ENCODE data around the gene WDR6.

WDR6 gene

GRCh38 chr3:48979451-48979850, 27.7 kb upstream of the WDR6 start:
- DNase-seq: no peak
- Histone ChIP-seq H4K20me1 (ENCODE audit: insufficient read depth, low read length) (0 out of 2 replicates have a peak, but pooled peaks cover 2% of the 10 kb centered on the region), H3K79me2 (ENCODE audit: insufficient read depth, low read length) (no peaks in the 10 kb centered on the region), H3K9me3 (ENCODE audit: insufficient read depth, low read length, severe bottlenecking) (no peaks in the 10 kb centered on the region), H3K4me3 (ENCODE audit: low read depth in 1 of 2, low read length in 2 of 2) (no peak overlapping the region), H3K4me2 (ENCODE audit: insufficient read depth, low read length) (no peak overlapping the region), H3K27me3 (ENCODE audit: insufficient read depth, low read length, poor library complexity) (no peaks in the 10 kb centered on the region), H3K36me3 (ENCODE audit: insufficient read depth, low read length) (peaks cover 85% of the 10 kb centered on the region), H3K9ac (ENCODE audit: low read depth, low read length) (no peak overlapping the region), H2AFZ (ENCODE audit: low read depth, low read length) (no peak overlapping the region), H3K4me1 (ENCODE audit: insufficient read depth, low read length) (no peaks in the 10 kb centered on the region), H3K27ac (ENCODE audit: low read length) (no peak overlapping the region)
- TF ChIP-seq EZH2 (IDR thresholded peaks at IDR 0.05; ENCODE audit: borderline replicate concordance, low read depth, low read length, severe bottlenecking) (no peak), CTCF (IDR thresholded peaks at IDR 0.05; ENCODE audit: borderline replicate concordance, extremely low read depth, low read length, poor library complexity, severe bottlenecking) (no peak)
- no peak for ATAC-seq (ENCODE audit: insufficient read depth, low read depth)

GRCh38 chr3:48980295-48980694, 26.9 kb upstream of the WDR6 start:
- peaks cover 83% of the 10 kb centered on the region for H3K36me3 ChIP-seq (ENCODE audit: insufficient read depth, low read length)
- H3K4me2 ChIP-seq (ENCODE audit: insufficient read depth, low read length): no peak overlapping the region

GRCh38 chr3:48982016-48982415, 25.2 kb upstream of the WDR6 start:
- Histone ChIP-seq H3K9me3 (ENCODE audit: insufficient read depth, low read length, severe bottlenecking) (no peaks in the 10 kb centered on the region), H3K79me2 (ENCODE audit: insufficient read depth, low read length) (no peaks in the 10 kb centered on the region), H3K4me1 (ENCODE audit: insufficient read depth, low read length) (no peaks in the 10 kb centered on the region), H3K4me3 (ENCODE audit: low read depth in 1 of 2, low read length in 2 of 2) (no peak overlapping the region), H4K20me1 (ENCODE audit: insufficient read depth, low read length) (0 out of 2 replicates have a peak, but pooled peaks cover 2% of the 10 kb centered on the region), H3K27me3 (ENCODE audit: insufficient read depth, low read length, poor library complexity) (no peaks in the 10 kb centered on the region), H3K27ac (ENCODE audit: low read length) (no peak overlapping the region), H2AFZ (ENCODE audit: low read depth, low read length) (no peak overlapping the region), H3K9ac (ENCODE audit: low read depth, low read length) (no peak overlapping the region), H3K4me2 (ENCODE audit: insufficient read depth, low read length) (no peak overlapping the region), H3K36me3 (ENCODE audit: insufficient read depth, low read length) (peaks cover 68% of the 10 kb centered on the region)
- TF ChIP-seq EZH2 (IDR thresholded peaks at IDR 0.05; ENCODE audit: borderline replicate concordance, low read depth, low read length, severe bottlenecking) (no peak), CTCF (IDR thresholded peaks at IDR 0.05; ENCODE audit: borderline replicate concordance, extremely low read depth, low read length, poor library complexity, severe bottlenecking) (no peak)
- DNase-seq: no peak
- ATAC-seq (ENCODE audit: insufficient read depth, low read depth): no peak

More at GRCh38 chr3:48980295-48980694, 26.9 kb upstream of the WDR6 start:
- H2AFZ ChIP-seq (ENCODE audit: low read depth, low read length): no peak overlapping the region
- H3K4me1 ChIP-seq (ENCODE audit: insufficient read depth, low read length): no peaks in the 10 kb centered on the region
- no peaks in the 10 kb centered on the region for H3K9me3 ChIP-seq (ENCODE audit: insufficient read depth, low read length, severe bottlenecking)
- H3K79me2 ChIP-seq (ENCODE audit: insufficient read depth, low read length): no peaks in the 10 kb centered on the region
- H3K27me3 ChIP-seq (ENCODE audit: insufficient read depth, low read length, poor library complexity): no peaks in the 10 kb centered on the region
- 0 out of 2 replicates have a peak, but pooled peaks cover 2% of the 10 kb centered on the region for H4K20me1 ChIP-seq (ENCODE audit: insufficient read depth, low read length)
- H3K9ac ChIP-seq (ENCODE audit: low read depth, low read length): no peak overlapping the region
- TF ChIP-seq EZH2 (IDR thresholded peaks at IDR 0.05; ENCODE audit: borderline replicate concordance, low read depth, low read length, severe bottlenecking): no peak
- H3K4me3 ChIP-seq (ENCODE audit: low read depth in 1 of 2, low read length in 2 of 2): no peak overlapping the region
- DNase-seq: no peak
- ATAC-seq (ENCODE audit: insufficient read depth, low read depth): no peak
- H3K27ac ChIP-seq (ENCODE audit: low read length): no peak overlapping the region

GRCh38 chr3:48982686-48983085, 24.5 kb upstream of the WDR6 start:
- no peak for TF ChIP-seq CTCF (IDR thresholded peaks at IDR 0.05; ENCODE audit: borderline replicate concordance, extremely low read depth, low read length, poor library complexity, severe bottlenecking)
- no peak for TF ChIP-seq EZH2 (IDR thresholded peaks at IDR 0.05; ENCODE audit: borderline replicate concordance, low read depth, low read length, severe bottlenecking)
- H3K9me3 ChIP-seq (ENCODE audit: insufficient read depth, low read length, severe bottlenecking): no peaks in the 10 kb centered on the region
- 0 out of 2 replicates have a peak, but pooled peaks cover 2% of the 10 kb centered on the region for H4K20me1 ChIP-seq (ENCODE audit: insufficient read depth, low read length)
- H3K4me2 ChIP-seq (ENCODE audit: insufficient read depth, low read length): no peak overlapping the region
- no peak overlapping the region for H3K27ac ChIP-seq (ENCODE audit: low read length)
- no peaks in the 10 kb centered on the region for H3K79me2 ChIP-seq (ENCODE audit: insufficient read depth, low read length)
- H2AFZ ChIP-seq (ENCODE audit: low read depth, low read length): no peak overlapping the region
- H3K9ac ChIP-seq (ENCODE audit: low read depth, low read length): no peak overlapping the region
- no peaks in the 10 kb centered on the region for H3K4me1 ChIP-seq (ENCODE audit: insufficient read depth, low read length)
- no peak for ATAC-seq (ENCODE audit: insufficient read depth, low read depth)
- peaks cover 62% of the 10 kb centered on the region for H3K36me3 ChIP-seq (ENCODE audit: insufficient read depth, low read length)
- DNase-seq: no peak
- H3K27me3 ChIP-seq (ENCODE audit: insufficient read depth, low read length, poor library complexity): no peaks in the 10 kb centered on the region
- no peak overlapping the region for H3K4me3 ChIP-seq (ENCODE audit: low read depth in 1 of 2, low read length in 2 of 2)
